NK-92 (cell line): ENCODE results near the gene STEAP2.

Experiments
- DNase-seq: peaks from one replicate; lab custom pipeline; 2025; ENCODE audit not compliant: unreplicated experiment; lab: John Stamatoyannopoulos, UW

The STEAP2 gene

DNA sequence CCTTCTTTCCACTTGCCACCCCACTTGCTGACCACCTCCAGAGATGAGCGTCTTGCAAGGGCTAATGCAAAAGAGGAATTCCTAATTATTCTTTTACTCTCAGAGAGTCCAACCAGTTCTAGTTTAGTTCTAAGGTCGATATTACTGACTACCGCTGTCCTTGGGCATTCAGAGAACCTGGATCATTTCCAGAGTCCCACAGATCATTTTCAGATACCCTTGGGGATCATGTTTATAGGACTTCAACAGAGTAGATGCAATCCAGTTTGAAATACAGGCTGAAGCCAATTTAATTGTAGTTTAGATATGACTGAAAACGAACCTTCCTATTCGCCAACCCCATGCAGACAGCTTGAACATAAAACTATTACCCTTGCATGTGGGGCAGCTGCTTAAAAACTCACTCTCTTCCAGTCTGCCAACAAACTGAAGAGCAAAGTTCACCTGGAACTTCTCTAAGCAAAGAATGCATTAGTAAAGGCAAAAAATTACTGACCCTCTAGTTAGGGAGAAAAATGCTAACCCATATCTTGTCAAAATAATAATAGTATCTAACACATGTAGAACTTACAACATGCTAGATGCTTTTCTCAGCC is 55.8 kb downstream of the STEAP2 start:
- DNase-seq = no peak

DNA sequence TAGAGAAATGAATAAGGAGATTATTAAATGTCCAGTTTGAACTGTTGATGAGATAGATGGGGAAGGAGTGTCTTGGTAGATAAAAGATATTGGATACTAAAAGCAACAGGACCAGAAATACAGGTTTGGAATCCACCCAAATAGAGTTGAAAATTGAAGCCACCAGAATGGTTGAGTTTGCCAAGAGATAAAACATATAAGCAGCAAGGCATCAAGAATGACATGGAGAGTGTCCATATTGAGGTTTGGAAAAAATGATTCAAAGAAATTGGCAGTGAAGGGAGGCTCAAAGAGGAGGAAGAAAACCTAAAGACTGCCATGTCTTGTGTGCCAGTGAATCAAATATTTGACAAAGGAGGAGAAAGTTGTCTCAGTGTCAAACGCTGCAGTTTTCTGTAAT is 57.6 kb downstream of the STEAP2 start:
- no peak for DNase-seq

DNA sequence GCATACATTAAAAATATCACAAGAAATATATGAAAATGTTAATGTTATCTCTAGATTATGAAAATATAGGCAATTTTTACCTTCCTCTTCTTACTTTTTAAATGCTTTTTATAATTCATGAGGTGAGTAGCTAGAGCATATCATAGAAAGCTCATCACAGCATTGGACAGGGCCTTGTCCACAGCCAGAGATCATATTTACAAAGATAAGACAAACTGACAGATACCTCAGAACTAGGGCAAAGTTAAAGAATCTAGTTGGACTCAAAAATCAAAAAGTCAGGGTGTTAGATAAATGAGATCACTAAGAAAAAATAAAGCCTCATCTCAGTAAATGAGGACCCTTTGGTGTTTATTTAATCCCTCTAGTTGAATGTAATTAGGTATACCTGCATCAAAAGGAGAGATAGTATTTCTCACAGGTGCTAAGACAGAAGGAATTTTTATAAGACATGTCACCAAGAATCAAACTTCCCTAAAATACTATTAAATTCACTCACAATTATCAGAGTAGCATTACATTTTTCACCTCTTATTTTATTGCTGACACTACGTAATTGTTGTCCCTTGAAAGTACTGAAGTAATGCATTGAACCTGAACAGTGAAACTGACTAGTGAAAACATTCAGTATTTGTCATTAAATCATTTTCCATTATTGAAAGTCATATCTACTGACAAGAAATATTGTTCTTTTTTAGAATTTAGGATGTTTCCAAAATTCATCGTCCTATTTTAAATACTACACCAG is 59.1 kb downstream of the STEAP2 start:
- DNase-seq = no peak

DNA sequence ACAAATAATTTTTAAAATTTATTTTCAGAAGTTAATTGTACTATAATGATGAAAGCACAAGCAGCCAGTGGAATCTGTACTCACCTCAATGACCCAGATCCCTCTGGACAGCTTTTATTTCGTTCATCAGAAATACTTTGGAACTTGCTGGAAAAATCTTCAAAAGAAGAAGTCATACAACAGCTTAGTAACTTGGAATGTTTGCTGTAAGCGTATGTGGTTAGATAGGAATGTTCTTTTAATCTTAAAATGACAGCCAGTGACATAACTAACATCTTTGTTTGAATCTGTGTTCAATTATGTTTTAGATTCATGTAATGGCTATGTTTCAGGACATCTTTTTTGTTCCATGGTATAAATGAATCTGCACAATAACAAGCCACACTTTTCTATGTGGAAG is 60.2 kb downstream of the STEAP2 start:
- DNase-seq = no peak

DNA sequence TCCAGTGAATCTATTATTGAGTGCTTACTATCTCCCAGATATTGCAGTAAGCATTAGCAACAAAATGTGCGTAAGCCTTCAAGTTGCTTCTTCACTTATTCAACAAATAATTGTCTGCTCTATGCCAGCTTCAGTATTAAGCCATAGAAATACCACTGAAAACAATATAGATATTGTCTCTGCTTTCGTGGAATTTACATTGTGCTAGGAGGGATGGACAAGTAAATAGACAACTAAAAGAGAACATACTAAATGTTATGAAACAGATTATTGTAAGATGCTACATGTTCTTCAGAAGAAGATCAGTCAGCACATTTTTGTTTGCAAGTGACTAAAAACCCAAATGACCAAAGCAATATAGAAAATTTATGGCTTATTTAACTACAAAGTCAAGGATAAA is 60.7 kb downstream of the STEAP2 start:
- DNase-seq = no peak

DNA sequence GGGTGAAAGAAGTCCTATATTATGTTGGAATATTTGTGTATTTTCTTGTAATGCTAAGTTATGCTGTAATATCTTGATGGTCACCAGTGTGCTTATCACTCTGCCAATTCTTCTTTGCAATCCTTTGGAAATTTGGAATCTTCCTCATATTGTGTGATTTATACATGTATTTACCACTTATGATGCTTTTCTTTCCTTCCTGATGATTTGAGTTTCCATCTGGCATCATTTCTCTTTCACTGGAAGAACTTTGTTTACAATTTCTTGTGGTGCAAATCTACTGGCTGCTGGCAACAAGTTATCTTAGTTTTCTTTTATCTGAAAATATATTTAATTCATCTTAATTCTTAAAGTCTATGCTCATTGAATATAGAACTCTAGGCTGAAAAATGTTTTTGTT is 62.6 kb downstream of the STEAP2 start:
- no peak for DNase-seq

DNA sequence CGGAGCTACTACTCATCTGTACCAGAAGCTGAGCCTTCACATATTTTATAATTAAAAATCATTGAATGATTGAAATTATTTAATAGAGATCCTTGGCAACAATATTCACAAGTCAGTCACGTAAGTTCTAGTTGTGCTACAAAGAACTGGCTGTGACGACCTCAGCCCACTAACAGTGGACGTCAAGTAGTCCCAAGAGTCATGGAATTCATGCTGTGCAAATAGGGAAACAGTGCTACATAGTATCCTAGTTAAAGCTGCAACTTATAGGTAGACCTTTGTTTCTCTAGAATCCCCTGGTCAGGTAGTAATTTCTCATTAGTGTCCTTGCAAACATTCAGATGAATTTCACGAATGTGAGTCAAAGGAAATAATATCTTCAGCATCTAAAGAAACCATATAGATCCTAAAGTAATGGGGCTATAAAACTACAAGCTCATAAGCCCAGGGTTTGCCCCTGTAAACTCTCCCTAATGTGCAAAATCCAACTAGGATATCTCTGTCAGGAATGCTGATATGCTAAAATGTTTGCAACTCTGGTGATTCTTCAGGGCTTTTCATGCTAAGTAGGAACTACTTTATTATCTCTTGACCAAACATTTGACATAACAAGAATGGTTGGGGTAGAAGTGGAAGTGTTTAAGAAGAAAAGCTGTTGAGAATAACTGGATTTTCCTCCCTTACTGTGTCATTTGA is 64.6 kb downstream of the STEAP2 start:
- DNase-seq = no peak
